IPS DF 19.7 (cell line): ENCODE results near the gene HSPA8.
"Not testable (repeated sequence)": the region's sequence is repeated elsewhere in the genome, so short reads cannot be mapped to it uniquely, and the experiment has no call there.

Experiments
- DNase-seq: peaks from one replicate; pipeline ENCODE4 v3.0.0-alpha.2; 2013; ENCODE audit warnings: low read depth, low spot score

The HSPA8 gene

GRCh38 chr11:123061403-123062157 is at the start of gene HSPA8:
HSPA8 (minus strand) TSS chr11:123062136; CDS start chr11:123061324, 812 bp downstream.
- DNase-seq: no peak

GRCh38 chr11:123111465-123111864 is 49.5 kb upstream of the HSPA8 start:
- DNase-seq: no peak

- no peak for DNase-seq
Observed at GRCh38 chr11:123110397-123110796, 48.5 kb upstream of the HSPA8 start.

GRCh38 chr11:123107945-123108495 is 46.1 kb upstream of the HSPA8 start:
- DNase-seq: no peak

- DNase-seq: no peak
Observed at GRCh38 chr11:123104697-123105096, 42.8 kb upstream of the HSPA8 start.

- DNase-seq: no peak
Observed at GRCh38 chr11:123103326-123103980, 41.5 kb upstream of the HSPA8 start.

- no peak for DNase-seq
Observed at GRCh38 chr11:123100379-123101085, 38.6 kb upstream of the HSPA8 start.

- DNase-seq: no peak
Observed at GRCh38 chr11:123098990-123099389, 37.1 kb upstream of the HSPA8 start.

- DNase-seq: no peak
Observed at GRCh38 chr11:123093739-123094138, 31.8 kb upstream of the HSPA8 start.

GRCh38 chr11:123091506-123091905 is 29.6 kb upstream of the HSPA8 start:
- no peak for DNase-seq

- not testable (repeated sequence) for DNase-seq
Observed at GRCh38 chr11:123090168-123090567, 28.2 kb upstream of the HSPA8 start.

GRCh38 chr11:123088896-123089295 is 27.0 kb upstream of the HSPA8 start:
- not testable (repeated sequence) for DNase-seq

- DNase-seq: not testable (repeated sequence)
Observed at GRCh38 chr11:123087657-123088056, 25.7 kb upstream of the HSPA8 start.

- DNase-seq: no peak
Observed at GRCh38 chr11:123086305-123086704, 24.4 kb upstream of the HSPA8 start.

- DNase-seq: no peak
Observed at GRCh38 chr11:123085497-123085896, 23.6 kb upstream of the HSPA8 start.

- DNase-seq: no peak
Observed at GRCh38 chr11:123084454-123084853, 22.5 kb upstream of the HSPA8 start.

GRCh38 chr11:123083623-123084029 is 21.7 kb upstream of the HSPA8 start:
- no peak for DNase-seq

GRCh38 chr11:123082977-123083376 is 21.0 kb upstream of the HSPA8 start:
- no peak for DNase-seq

- DNase-seq: no peak
Observed at GRCh38 chr11:123080015-123080414, 18.1 kb upstream of the HSPA8 start.

- no peak for DNase-seq
Observed at GRCh38 chr11:123076484-123076883, 14.5 kb upstream of the HSPA8 start.

GRCh38 chr11:123073343-123074057 is 11.6 kb upstream of the HSPA8 start:
- no peak for DNase-seq

- no peak for DNase-seq
Observed at GRCh38 chr11:123072762-123073161, 10.8 kb upstream of the HSPA8 start.
